Measurements from ENCODE around the gene TACR1. TPM values are rescaled to one million over a fixed set of nuclear protein-coding genes. Genes with fewer than 3 reads are reported as not detected.

The TACR1 gene
- total and polyA plus RNA-seq, 2 of the 4 experiments (the other 2 are of a cell fraction) = under 0.01 to 0.09 TPM

- in situ Hi-C loops (cut with MboI; ENCODE audit: low sequenced_read_pairs) = no loop called here
- Histone ChIP-seq H3K23ac (ENCODE audit: low read depth, low read length) (no peak overlapping the region), H3K4me3 (ENCODE audit: insufficient read depth, low read depth, low read length) (no peak overlapping the region), H3K4ac (ENCODE audit: low read depth, low read length) (no peak overlapping the region), H2BK5ac (ENCODE audit: low read depth, low read length, poor library complexity, severe bottlenecking) (no peak overlapping the region), H3K79me1 (ENCODE audit: low read depth in 1 of 2, low read length in 2 of 2) (no peaks in the 10 kb centered on the region), H2BK15ac (ENCODE audit: low read depth, low read length) (no peak overlapping the region), H3K4me2 (ENCODE audit: low read depth, low read length) (no peak overlapping the region), H3K36me3 (ENCODE audit: control insufficient read depth, insufficient read depth, low read length) (no peaks in the 10 kb centered on the region), H2AK5ac (ENCODE audit: low read depth, low read length) (no peak overlapping the region), H3K27me3 (ENCODE audit: control insufficient read depth, insufficient read depth, low read length) (no peaks in the 10 kb centered on the region), H3K4me1 (ENCODE audit: control insufficient read depth, insufficient read depth, low read length) (peaks cover 8% of the 10 kb centered on the region), H2BK120ac (ENCODE audit: low read depth, low read length) (0 out of 2 replicates have a peak overlapping the region, but pooled peaks have one; percentile 10), H2BK20ac (ENCODE audit: low read depth, low read length) (no peak overlapping the region), H4K91ac (ENCODE audit: insufficient read depth, low read depth, low read length) (no peak overlapping the region; the same call in 1 of the 2 replicates), H3K27ac (ENCODE audit: insufficient read depth, low read length) (no peak overlapping the region), H3K18ac (ENCODE audit: low read depth, low read length) (no peak overlapping the region), H4K5ac (ENCODE audit: low read depth, low read length) (no peak overlapping the region), H2AFZ (replicated peaks; ENCODE audit: low read length, poor library complexity) (no peak overlapping the region), H3K56ac (ENCODE audit: extremely low read depth, insufficient read depth, low read length) (no peak overlapping the region), H2AK9ac (replicated peaks; ENCODE audit: low read depth, low read length, poor library complexity) (no peak overlapping the region), H4K20me1 (ENCODE audit: insufficient read depth, low read length) (no peaks in the 10 kb centered on the region), H3K9ac (ENCODE audit: low read depth, low read length) (no peak overlapping the region), H3K9me3 (ENCODE audit: control insufficient read depth, insufficient read depth, low read length) (no peaks in the 10 kb centered on the region), H4K8ac (ENCODE audit: low read depth in 2 of 2, low read length in 2 of 2) (no peak overlapping the region), H3K9me1 (ENCODE audit: insufficient read depth, low read length) (peaks cover 5% of the 10 kb centered on the region), H3K14ac (replicated peaks; ENCODE audit: low read depth, low read length) (no peak overlapping the region)
- CTCF ChIA-PET = interaction anchor here (0.7 kb wide), 1 partner anchor 132 kb away, joined by 3 read pairs; the partner anchor contains the start of gene TACR1
- POLR2A ChIA-PET (ENCODE audit: unreplicated experiment) = no interaction called here
- dilution Hi-C loops (cut with HindIII; ENCODE audit: low sequenced_read_pairs, unreplicated experiment) = no loop called here
- intact Hi-C loops (cut with micrococcal nuclease) = loop anchor here (5.0 to 10.0 kb wide), 2 partner anchors 170 to 373 kb away; no protein-coding TSS in a partner anchor
- DNase-seq (no peak), ATAC-seq (ENCODE audit: low read depth) (no peak)
- TF ChIP-seq RAD21 (IDR thresholded peaks at IDR 0.05; ENCODE audit: low read length) = no peak
- no TSS peak for BruUV-seq (replicated peaks)
- WGBS, 2 experiments (ENCODE audit: extremely low coverage in 2 of 2, insufficient read length in 1 of 2) = 100% methylated on average over 2 of the region's 2 CpGs; no CpG with 5 or more reads in 1 of the 2 experiments
Measured at GRCh38 chr2:75067506-75067905, 131.8 kb downstream of the TACR1 start.
